Cardiac fibroblast (primary cell): Measurements from ENCODE around the gene FMC1.

Experiments
- DNase-seq, 2 donors: peaks; one replicate each; pipeline versions ENCODE4 v3.0.0 to v3.0.0-alpha.2; 2010; ENCODE audit warnings: low read depth in 2 of 2
- H3K4me3 ChIP-seq, 2 donors: replicated peaks in 1 of 2; 1 replicate in 1 of 2; 2 replicates in 1 of 2; pipeline ENCODE4 v1.5.1; 2011; ENCODE audit warnings: low read depth in 2 of 2, low read length in 2 of 2, mild to moderate bottlenecking in 2 of 2, moderate library complexity in 1 of 2
- CTCF ChIP-seq: IDR thresholded peaks from one replicate; pipeline ENCODE4 v1.5.1; 2011; ENCODE audit warnings: low read depth, mild to moderate bottlenecking, low read length, inconsistent platforms

The FMC1 gene

GRCh38 chr7:139374246-139374645 lies 33.1 kb downstream of the FMC1 start:
- no peak overlapping the region for H3K4me3 ChIP-seq
- no peak for DNase-seq
- TF ChIP-seq CTCF: no peak

GRCh38 chr7:139382439-139382838 lies 41.3 kb downstream of the FMC1 start:
- TF ChIP-seq CTCF: no peak
- DNase-seq: no peak
- no peak overlapping the region for H3K4me3 ChIP-seq

- H3K4me3 ChIP-seq: no peak overlapping the region
- TF ChIP-seq CTCF: no peak
- DNase-seq: no peak
Measured at GRCh38 chr7:139384611-139385010, 43.5 kb downstream of the FMC1 start.

GRCh38 chr7:139387594-139387993 lies 46.5 kb downstream of the FMC1 start:
- TF ChIP-seq CTCF: no peak
- DNase-seq: no peak
- H3K4me3 ChIP-seq: no peak overlapping the region

GRCh38 chr7:139389091-139389490 lies 48.0 kb downstream of the FMC1 start:
- H3K4me3 ChIP-seq: no peak overlapping the region
- no peak for TF ChIP-seq CTCF
- DNase-seq: no peak

- no peak overlapping the region for H3K4me3 ChIP-seq
- TF ChIP-seq CTCF: no peak
- DNase-seq: no peak
Measured at GRCh38 chr7:139389774-139390173, 48.6 kb downstream of the FMC1 start.

GRCh38 chr7:139393621-139394211 lies 52.6 kb downstream of the FMC1 start:
- no peak for DNase-seq

More at GRCh38 chr7:139393621-139394211, 52.6 kb downstream of the FMC1 start:
- no peak for TF ChIP-seq CTCF
- no peak overlapping the region for H3K4me3 ChIP-seq
